Hematopoietic multipotent progenitor cell treated with erythropoietin and hydrocortisone succinate and interleukin-3 and kit ligand, for 17 days (in vitro differentiated cells): Measurements from ENCODE around the gene ZNF365.
A peak's percentile ranks its signal among the peaks of the same experiment; 100 is the strongest.

Source experiments
- DNase-seq: peaks from one replicate; pipeline ENCODE4 v3.0.0-alpha.2; 2015; ENCODE audit warnings: low spot score

ZNF365 gene

DNA sequence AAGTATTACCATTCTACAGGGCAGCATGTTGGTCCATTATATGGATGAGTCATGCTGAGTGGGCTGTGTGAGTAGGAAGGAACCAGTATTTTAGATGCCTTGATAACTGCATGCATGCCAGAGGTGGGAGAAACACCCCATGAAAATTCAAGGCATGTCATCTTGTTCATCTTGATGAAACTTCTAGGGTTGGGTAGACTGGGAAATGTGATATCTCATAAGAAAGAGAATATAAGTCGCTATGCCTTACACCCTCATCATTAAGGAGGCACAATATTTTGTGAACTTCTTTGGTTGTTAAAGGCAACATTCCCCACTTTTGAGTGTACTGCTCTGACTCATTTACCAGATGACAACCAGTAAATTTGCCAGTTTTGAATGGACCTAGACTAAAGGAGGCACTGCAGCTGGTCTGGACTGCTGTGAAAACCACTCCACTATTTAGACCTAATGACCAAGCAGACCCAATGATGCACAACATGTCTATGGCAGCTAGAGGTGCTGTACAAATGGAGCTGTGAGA lies 48.0 kb downstream of the ZNF365 start:
- DNase-seq = no peak

DNA sequence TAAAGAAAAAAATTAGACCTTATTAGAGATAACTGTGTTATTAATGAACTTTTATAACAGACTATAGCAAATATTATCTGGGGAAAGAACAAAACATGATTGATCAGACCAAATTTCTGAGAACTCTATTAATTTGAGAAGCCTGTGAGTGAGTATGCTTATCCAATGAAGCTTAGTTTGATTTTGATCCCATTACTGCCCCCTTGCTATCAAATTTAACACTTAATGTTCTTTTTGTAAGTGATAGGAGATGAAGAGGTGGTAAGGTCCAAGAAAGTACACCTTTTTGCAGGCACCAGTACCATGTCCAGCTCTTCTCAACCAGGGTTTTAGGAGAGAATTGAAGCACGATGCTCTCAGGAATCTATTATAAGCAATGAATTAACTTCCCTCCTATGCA lies 49.9 kb downstream of the ZNF365 start:
- DNase-seq = no peak

DNA sequence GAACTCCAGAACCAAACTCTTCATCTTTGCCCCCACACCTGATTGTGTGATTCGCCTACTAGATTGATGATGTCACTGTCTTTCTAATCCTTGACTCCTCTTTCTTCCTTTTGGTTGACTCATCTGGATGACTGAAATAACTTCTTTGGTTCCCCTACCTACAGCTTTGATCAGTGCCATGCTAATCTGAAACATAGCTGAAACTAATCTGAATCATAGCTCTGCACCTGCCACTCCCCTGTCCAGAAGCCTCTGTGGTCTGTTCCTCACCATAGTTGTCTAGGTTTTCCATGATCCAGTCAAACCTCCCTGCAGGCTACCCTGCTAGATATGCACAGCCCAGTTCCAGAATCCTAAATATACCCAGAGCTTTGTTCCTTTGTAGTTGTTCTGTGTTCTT lies 51.9 kb downstream of the ZNF365 start:
- no peak for DNase-seq

DNA sequence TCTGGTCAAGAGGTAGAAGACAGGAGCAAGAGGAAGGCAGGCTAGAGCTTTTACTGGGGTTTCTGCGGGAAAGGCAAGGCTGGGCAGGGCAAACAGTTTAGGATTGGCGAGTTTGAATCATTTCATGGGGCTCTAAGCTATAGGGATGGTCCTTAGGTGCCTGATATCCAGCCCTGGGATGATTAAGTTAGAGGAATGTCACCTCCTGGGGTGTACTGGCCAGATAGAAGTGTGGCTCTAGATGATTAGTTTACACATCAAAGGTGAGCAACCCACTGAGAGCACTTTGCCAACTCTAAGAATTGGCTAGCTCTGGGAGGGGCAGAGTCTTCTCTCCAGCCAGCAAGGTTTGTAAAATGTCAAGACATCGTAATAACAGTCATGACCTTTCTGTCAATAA lies 52.4 kb downstream of the ZNF365 start:
- no peak for DNase-seq

DNA sequence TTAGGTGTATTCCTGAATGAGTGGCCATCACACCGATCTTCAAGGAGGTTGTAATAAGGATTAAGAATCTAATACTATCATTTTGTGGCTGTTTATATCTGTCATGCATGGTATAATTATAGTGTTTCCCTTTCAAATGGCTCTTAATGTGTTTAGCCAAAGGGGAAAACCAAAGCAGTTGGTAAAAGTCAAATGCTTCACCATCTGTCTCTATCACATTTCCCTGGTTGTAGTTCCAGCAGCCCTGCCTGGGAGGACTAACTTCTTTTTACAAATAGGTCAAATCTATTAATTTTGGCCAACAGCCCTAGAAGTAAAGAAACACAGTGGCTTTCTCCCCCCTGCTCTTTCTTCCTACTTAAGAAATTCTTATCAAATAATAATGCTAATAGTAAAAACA lies 56.7 kb downstream of the ZNF365 start:
- DNase-seq = no peak

DNA sequence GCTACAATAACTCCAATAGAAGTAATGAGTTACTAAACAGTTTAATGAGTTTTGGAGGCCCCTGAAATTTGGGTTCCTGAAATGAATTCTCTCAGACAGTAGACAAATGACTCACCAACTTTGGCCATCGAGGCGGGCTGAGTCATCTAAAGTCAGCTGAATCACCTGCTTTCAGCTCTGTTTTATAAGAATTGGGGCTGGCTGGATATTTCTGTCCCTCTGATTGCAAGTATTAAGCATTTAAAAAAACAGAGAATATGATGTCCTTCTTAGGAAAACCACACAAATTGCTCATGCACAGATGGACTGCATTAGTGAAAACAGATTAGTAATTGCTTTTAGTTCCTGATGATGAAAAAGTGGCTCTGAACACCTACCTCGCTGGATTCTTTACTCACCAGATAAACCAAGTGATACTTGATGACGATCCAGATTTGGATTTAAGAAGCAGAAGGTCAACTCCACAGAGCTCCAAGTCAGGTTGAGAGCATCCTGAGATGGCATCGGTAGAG lies 59.1 kb downstream of the ZNF365 start:
- no peak for DNase-seq

DNA sequence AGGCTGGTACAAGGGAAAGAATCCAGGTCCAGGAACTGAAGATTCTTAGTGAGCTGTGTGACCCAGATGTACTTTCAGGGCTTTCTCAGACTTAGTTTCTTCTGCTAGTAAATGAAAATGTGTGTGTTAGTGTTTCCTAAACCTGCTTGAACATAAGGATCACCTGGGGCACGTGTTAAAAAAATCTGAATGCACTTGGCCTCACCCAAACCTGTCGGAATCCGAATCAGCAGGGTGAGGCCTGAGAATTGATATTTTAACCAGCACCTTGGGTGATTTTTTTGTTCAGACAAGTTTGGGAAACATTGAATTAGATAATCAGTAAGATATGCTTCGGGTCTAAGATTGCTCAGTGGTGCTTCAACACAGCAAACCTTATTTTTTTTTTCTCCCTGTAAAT lies 59.7 kb downstream of the ZNF365 start:
- DNase-seq = no peak

DNA sequence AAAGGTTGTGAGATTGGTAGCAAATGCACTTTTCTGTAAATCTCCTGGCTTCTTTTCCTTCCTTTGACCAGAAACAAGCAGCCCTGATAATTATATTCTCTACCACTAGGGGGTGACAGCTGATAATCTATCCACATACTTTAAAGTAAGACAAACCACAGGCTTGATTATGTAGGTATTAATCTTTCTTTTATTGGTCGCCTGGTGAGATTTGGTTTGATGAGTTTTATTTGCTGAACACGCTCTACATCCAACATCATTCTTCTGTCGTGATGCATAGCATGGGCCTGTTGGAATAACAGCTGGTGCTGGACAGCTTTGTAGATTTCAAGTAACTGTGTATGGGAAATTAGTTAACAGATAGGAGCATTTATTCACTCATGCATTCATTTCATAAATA lies 63.5 kb downstream of the ZNF365 start:
- DNase-seq = peak; percentile 48

DNA sequence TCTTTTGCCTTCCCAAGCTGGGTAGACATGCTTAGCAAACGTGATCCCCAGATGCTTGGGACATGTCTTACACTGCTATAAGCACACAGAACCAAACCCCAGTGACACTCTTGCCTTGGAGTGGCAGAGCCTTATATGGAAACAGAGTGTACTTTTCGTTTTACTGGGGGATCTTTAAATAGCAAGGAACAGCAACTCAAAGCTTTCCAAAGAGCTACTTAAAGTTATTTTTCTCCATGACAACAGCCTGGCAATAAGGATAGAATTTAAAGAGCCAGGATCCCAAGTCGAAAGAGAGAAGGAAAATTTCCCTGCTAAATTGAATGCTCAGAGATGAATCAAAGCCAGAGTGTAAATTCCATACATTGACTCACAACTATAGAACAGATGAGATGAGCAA lies 67.8 kb downstream of the ZNF365 start:
- no peak for DNase-seq

DNA sequence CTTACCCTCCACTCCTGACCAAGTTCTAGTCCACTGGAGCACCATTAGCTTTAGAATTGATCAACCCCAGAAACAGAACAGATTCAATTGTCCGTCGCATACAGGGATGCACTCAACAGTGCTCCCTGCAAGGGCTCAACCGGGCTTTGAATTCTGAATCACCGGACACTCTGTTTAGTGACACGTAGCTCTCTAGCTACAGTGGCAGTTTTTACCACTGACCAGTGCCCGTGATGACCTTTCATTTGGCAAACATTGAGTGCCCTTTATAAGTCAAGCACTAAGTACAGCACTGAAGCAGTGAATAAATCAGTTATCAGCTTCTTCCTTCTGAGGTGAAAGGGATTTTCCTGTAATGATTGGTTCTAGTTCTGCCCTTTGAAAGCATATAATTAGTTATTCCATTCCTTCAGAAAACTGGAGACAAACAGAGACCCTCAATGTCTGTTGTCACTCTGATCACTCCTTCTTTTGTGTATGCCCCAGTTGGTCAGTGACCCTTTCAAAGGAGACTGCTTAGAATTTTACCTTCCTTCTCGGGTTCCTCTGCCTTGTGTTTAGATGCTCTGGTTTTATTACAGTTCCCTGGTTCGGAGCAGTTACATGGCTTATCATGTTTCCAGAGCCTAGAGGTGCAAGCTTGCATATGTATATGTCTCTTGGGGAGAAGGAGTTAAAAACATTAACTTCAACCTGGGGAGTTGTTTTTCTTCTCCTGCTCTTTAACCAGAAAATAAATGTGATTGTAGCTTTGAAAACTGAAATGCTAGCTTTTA lies 68.9 kb downstream of the ZNF365 start:
- DNase-seq = no peak

DNA sequence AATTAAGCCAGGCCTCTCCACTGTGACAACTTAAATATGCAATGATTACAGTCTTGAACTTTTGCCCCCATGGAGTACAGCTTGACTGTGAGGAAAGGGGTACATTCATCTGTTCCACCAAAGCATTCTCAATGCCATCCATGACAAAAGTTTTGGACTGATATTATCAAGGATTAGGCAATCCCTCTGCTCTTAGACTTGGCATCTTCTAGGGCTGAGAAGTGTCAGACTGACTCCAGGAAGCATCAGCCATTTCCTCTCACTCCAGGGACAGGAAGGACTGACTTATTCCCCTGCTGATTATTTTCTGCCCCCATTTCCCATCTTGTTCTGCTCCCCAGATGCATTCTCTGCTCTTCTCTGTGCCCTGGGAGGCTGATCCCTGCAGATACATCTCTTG lies 69.7 kb downstream of the ZNF365 start:
- DNase-seq = no peak

DNA sequence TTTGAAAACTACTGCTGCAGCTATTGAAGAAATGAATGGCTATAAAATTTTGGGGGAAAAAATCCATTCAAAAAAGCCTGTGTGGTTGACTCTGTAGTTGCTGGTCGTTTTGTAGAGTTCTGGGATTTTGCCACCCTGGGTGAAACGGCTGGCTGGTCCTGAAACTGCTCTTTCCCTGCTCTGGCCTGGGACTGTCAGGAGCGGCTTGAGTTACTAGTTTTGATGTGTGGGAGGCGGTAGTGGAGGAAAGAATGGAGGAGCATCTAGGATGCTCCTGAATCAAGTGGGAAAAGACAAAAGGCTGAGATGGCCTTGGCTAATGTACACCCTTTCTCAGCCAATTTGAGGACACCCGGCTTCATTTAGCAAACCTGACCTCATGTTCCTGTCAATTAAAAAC lies 72.5 kb downstream of the ZNF365 start:
- no peak for DNase-seq

DNA sequence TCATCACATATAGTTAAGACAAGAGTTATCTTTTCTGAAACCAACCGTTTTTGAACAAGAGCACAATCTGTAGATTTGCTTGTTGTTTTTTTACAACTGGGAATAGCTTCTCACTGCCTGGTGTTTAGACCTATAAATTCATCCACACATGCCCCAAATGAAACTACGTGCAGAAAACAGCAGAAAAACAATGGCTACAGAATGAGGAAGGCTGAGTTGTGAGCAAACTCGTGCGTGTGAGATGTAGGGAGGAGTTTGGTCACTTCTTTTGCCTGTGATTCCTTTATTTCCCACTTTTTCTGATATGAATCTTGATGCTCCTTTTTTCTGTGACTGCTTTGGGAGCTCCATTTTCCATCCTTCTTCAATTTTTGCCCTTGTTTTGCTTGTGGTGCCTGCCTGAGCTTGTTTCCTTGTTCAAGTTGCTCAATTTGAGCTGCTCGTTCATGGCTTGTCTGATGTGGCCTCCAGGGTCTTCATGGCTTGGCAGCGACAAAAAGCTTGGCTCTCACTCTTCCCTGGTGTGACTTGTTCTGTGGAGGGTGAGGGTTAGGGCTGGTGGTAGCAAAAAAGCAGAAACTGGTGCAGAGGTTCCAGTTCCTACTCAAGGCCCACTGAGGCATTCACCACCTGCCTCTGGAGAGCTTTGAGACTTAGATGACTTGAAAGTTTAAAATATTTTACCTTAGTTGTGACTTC lies 76.9 kb downstream of the ZNF365 start:
- no peak for DNase-seq

DNA sequence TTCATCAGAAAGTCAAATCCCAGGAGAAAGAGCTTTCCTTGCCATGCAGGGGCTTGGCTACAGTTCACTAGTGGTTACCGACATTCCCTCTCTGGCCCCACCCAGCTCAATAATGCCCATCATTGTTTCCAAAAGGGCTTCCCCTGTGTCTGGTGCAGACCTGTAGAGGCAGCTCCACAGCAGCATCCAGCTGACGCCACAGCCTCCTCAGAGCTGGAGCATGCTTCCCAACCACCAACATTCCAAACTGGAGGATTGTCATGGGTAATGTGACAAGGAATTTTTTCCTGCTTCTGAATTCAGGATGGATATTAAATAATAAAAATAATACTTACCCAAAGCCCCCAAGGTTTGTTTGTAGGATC lies 77.4 kb downstream of the ZNF365 start:
- DNase-seq = no peak
